ENCODE results near the gene NRP2. TPM values are rescaled to one million over a fixed set of nuclear protein-coding genes. Genes with fewer than 3 reads are reported as not detected.

The NRP2 gene
- total RNA-seq, 1 donor from 2014 or later: 27.8 TPM

- Histone ChIP-seq H3K27ac (no peak overlapping the region), H4K20me1 (ENCODE audit: low read depth) (no peaks in the 10 kb centered on the region), H3K4me2 (no peak overlapping the region), H3K4me3 (no peak overlapping the region), H3F3A (ENCODE audit: low read depth) (no peaks in the 10 kb centered on the region), H3K4me1 (peaks cover 12% of the 10 kb centered on the region), H3K9ac (no peak overlapping the region), H3K27me3 (no peaks in the 10 kb centered on the region), H3K9me3 (ENCODE audit: low read depth) (no peaks in the 10 kb centered on the region), H3K36me3 (no peaks in the 10 kb centered on the region), H2AFZ (replicated peaks) (no peak overlapping the region), H3K79me2 (ENCODE audit: low read depth) (no peaks in the 10 kb centered on the region)
- DNase-seq (ENCODE audit: low spot score): no peak
- Mint-ChIP-seq H3K4me3 (no peak overlapping the region), H3K36me3 (no peaks in the 10 kb centered on the region), H3K27me3 (ENCODE audit: insufficient read depth, low read depth) (no peaks in the 10 kb centered on the region), H3K27ac (no peak overlapping the region), H3K4me1 (peaks cover 46% of the 10 kb centered on the region), H3K9me3 (no peaks in the 10 kb centered on the region)
- TF ChIP-seq EZH2phosphoT487 (IDR thresholded peaks at IDR 0.05): no peak
- TF ChIP-seq CTCF (IDR thresholded peaks at IDR 0.05): no peak
- no peak for TF ChIP-seq EZH2 (IDR thresholded peaks at IDR 0.05)
Observed at GRCh38 chr2:205772983-205773382, 90.7 kb downstream of the NRP2 start.

DNA sequence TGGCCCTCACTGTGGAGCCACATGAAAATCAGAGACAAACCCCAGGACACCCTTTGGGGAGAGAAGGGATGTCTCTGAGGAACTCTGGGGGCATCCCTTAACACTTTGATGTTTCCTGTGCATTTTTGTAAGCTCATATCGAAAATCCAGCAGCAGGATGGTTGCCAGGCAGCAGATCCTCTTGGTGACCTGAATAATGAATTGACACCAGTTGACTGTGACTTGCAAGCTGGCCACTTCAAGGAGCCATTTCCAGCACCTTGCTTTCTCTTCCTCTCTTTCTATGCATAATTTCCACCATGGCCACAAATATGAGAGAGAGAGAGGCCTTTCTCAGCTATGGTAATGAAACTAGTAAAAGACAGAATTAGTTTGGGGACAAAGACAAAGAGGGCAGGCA is 91.7 kb downstream of the NRP2 start:
- Histone ChIP-seq H3K36me3 (no peaks in the 10 kb centered on the region), H3K4me3 (no peak overlapping the region), H3K27me3 (no peaks in the 10 kb centered on the region), H3K9me3 (ENCODE audit: low read depth) (no peaks in the 10 kb centered on the region), H3K9ac (no peak overlapping the region), H3F3A (ENCODE audit: low read depth) (no peaks in the 10 kb centered on the region), H3K4me1 (peaks cover 12% of the 10 kb centered on the region), H4K20me1 (ENCODE audit: low read depth) (no peaks in the 10 kb centered on the region), H3K4me2 (no peak overlapping the region), H3K27ac (no peak overlapping the region), H3K79me2 (ENCODE audit: low read depth) (no peaks in the 10 kb centered on the region), H2AFZ (replicated peaks) (no peak overlapping the region)
- no peaks in the 10 kb centered on the region for H3K9me3 Mint-ChIP-seq
- TF ChIP-seq EZH2phosphoT487 (IDR thresholded peaks at IDR 0.05) (no peak), EZH2 (IDR thresholded peaks at IDR 0.05) (no peak), CTCF (IDR thresholded peaks at IDR 0.05) (no peak)
- no peaks in the 10 kb centered on the region for H3K36me3 Mint-ChIP-seq
- no peak overlapping the region for H3K27ac Mint-ChIP-seq
- H3K27me3 Mint-ChIP-seq (ENCODE audit: insufficient read depth, low read depth): no peaks in the 10 kb centered on the region
- peaks cover 46% of the 10 kb centered on the region for H3K4me1 Mint-ChIP-seq
- no peak for DNase-seq (ENCODE audit: low spot score)
- H3K4me3 Mint-ChIP-seq: no peak overlapping the region

- Histone ChIP-seq H3K4me3 (no peak overlapping the region), H3K4me2 (no peak overlapping the region), H3K9ac (no peak overlapping the region), H3F3A (ENCODE audit: low read depth) (no peaks in the 10 kb centered on the region), H3K9me3 (ENCODE audit: low read depth) (no peaks in the 10 kb centered on the region), H3K27ac (no peak overlapping the region), H4K20me1 (ENCODE audit: low read depth) (no peaks in the 10 kb centered on the region), H3K36me3 (no peaks in the 10 kb centered on the region), H2AFZ (replicated peaks) (no peak overlapping the region), H3K27me3 (no peaks in the 10 kb centered on the region), H3K4me1 (peaks cover 12% of the 10 kb centered on the region), H3K79me2 (ENCODE audit: low read depth) (no peaks in the 10 kb centered on the region)
- TF ChIP-seq EZH2 (IDR thresholded peaks at IDR 0.05) (no peak), CTCF (IDR thresholded peaks at IDR 0.05) (no peak), EZH2phosphoT487 (IDR thresholded peaks at IDR 0.05) (no peak)
- peaks cover 45% of the 10 kb centered on the region for H3K4me1 Mint-ChIP-seq
- peak; percentile 41 for DNase-seq (ENCODE audit: low spot score)
- no peaks in the 10 kb centered on the region for H3K36me3 Mint-ChIP-seq
- no peak overlapping the region for H3K27ac Mint-ChIP-seq
- H3K9me3 Mint-ChIP-seq: no peaks in the 10 kb centered on the region
- no peaks in the 10 kb centered on the region for H3K27me3 Mint-ChIP-seq (ENCODE audit: insufficient read depth, low read depth)
- H3K4me3 Mint-ChIP-seq: no peak overlapping the region
Observed at GRCh38 chr2:205775097-205775877, 93.0 kb downstream of the NRP2 start.
